HG02798 (cell line): Measurements from ENCODE around the gene NELFB.
"Not testable (repeated sequence)": the region's sequence is repeated elsewhere in the genome, so short reads cannot be mapped to it uniquely, and the experiment has no call there.

ENCODE experiments used
- ATAC-seq: cut with Tn5 transposase; IDR thresholded peaks from one replicate; pipeline ENCODE4 v1.9.1; 2021; ENCODE audit warnings: mild to moderate bottlenecking; ENCODE audit not compliant: unreplicated experiment, poor library complexity

The NELFB gene

GRCh38 chr9:137245450-137246421 is 9.4 kb upstream of the NELFB start:
- ATAC-seq = no peak

- ATAC-seq = no peak
Measured at GRCh38 chr9:137247135-137247915, 7.8 kb upstream of the NELFB start.

GRCh38 chr9:137247916-137248175 is 7.3 kb upstream of the NELFB start:
- no peak for ATAC-seq

- ATAC-seq = no peak
Measured at GRCh38 chr9:137250329-137251193, 4.6 kb upstream of the NELFB start.

- no peak for ATAC-seq
Measured at GRCh38 chr9:137251194-137251461, 4.0 kb upstream of the NELFB start, which contains the start of gene STPG3. STPG3 (plus strand) TSS chr9:137251286; CDS start chr9:137251287, 1 bp downstream.

- ATAC-seq = no peak
Measured at GRCh38 chr9:137251490-137252268, 3.4 kb upstream of the NELFB start.

- no peak for ATAC-seq
Measured at GRCh38 chr9:137252555-137253506, 2.3 kb upstream of the NELFB start.

GRCh38 chr9:137253717-137254623 is 1.2 kb upstream of the NELFB start:
- no peak for ATAC-seq

GRCh38 chr9:137255448-137256114 is 454 bp downstream of the NELFB start:
- no peak for ATAC-seq

GRCh38 chr9:137256362-137256761 is 1.2 kb downstream of the NELFB start:
- ATAC-seq = no peak

- no peak for ATAC-seq
Measured at GRCh38 chr9:137256856-137257255, 1.7 kb downstream of the NELFB start.

- ATAC-seq = not testable (repeated sequence)
Measured at GRCh38 chr9:137262173-137262908, 7.2 kb downstream of the NELFB start.

- no peak for ATAC-seq
Measured at GRCh38 chr9:137262909-137263285, 7.8 kb downstream of the NELFB start.

- ATAC-seq = no peak
Measured at GRCh38 chr9:137263506-137263905, 8.4 kb downstream of the NELFB start.

GRCh38 chr9:137264067-137264466 is 8.9 kb downstream of the NELFB start:
- no peak for ATAC-seq

GRCh38 chr9:137265496-137266161 is 10.5 kb downstream of the NELFB start:
- no peak for ATAC-seq
